Stimulated activated CD4-positive, alpha-beta T cell treated with anti-CD3 and anti-CD28 coated beads, Interleukin-4, amount 100 ng/mL, for 48 hours (primary cell): ENCODE measurements around the gene CDIP1.
A peak's percentile ranks its signal among the peaks of the same experiment; 100 is the strongest.
"Not testable (repeated sequence)": the region's sequence is repeated elsewhere in the genome, so short reads cannot be mapped to it uniquely, and the experiment has no call there.

Experiments used
- DNase-seq, 2 donors: peaks; one replicate each; pipeline ENCODE4 v3.0.0-alpha.2; 2020; ENCODE audit warnings: low read depth in 2 of 2

Gene CDIP1

DNA sequence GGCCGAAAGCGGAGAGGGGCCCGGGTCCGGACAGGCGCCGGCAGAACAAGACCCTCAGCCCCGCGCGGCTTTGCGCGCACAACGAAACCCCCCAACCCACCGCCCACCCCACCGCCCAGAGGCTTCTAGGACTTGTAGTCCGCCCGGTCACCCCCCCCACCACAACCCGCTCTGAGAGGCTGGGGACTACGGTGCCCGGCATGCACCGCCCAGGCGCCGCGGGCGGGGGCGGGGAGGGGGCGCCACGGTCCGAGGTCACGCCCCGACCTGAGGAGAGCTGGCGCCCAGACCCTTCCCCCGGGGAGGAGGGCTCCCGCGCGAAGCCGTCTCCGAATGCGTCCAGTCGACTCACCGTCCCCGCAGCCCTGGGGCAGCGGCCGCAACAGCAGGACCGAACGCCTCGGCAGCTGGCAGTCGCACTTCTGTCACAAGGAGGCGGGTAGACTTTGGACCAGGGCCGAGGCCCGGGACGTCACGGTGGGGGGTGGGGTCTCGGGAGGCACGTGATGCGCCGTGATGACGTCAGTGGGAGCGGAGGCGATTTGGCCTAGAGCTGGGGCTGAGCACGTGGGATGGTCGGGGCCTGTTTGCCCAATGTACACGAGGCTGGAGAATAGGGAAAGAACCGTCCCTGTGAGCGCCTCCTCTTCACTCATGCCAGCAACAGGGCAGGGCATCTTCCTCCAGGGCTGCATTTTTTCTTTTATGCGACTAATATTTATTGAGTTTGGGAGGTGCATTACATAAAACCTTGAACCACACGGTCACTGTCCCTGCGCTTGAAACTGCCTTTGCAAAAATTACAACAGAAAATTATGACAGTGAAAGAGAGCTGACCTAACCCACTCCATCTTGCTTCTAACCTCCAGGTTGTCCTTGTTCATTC lies at the start of gene CDIP1:
Gene CDIP1, minus strand, starts transcription at position 424 of the 886 bp plus-strand sequence. CDS start 24,643 bp downstream, outside the sequence.
- peak; percentile 96 to 99 for DNase-seq

DNA sequence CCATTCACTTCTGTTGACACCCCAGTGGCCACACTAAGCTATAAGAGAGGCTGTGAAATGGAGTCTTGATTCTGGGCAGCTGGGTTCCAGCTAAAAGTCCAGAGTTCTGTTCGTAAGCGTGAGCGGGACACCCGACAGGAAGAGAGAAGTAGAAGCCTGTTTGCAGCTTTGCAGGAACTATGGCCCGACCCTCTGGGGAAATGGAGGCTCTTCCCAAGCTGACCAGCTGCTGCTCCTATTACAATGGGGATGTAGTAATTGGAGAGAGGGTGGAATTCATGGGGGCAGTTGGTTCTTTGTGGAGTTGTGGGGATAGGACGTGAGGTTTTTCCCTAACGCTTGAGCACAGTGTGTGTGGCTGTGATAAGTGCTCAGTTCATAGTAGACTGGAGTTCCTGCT lies 47.7 kb upstream of the CDIP1 start:
- DNase-seq, result no peak

DNA sequence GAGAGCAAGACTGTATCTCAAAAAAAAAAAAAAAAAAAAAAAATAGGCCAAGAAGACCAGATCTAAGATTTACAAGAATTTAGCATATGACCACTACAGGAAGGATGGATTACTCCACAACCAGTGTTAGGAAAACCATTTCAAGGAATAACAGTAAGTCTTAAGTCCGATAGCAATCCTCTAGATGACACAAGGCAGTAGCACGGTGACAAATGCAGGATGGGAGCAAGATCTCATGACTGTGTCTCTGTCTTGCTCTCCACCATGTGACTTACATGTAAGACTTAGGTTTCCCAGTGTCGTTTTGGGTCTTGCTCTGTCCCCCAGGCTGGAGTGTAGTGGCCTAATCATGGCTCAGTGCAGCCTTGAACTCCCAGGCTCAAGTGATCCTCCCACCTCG lies 45.3 kb upstream of the CDIP1 start:
- DNase-seq, result no peak

GRCh38 chr16:4580250-4580649 lies 41.7 kb upstream of the CDIP1 start:
- no peak for DNase-seq

DNA sequence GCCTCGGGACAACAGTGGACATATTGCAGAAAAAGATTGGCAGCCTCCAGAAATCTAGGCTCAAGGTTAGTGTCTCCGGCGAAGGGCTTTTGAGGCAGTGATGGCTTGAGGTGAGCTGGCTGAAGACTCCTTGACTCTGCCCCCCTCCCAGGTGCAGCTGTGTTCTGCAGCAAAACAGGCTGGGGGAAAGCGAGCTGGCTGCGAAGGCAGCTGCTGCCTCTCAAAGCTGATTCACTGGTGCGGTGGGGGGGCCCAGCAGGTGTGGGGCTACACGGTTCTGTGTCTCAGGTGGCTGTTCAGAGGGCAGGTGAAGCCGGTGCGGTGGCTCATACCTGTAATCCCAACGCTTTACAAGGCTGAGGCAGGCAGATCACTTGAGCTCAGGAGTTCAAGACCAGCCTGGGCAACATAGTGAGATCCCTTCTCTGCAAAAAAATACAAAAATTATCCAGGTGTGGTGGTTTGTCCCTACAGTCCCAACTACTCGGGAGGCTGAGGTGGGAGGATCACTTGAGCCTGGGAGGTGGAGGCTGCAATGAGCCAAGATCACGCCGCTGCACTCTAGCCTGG lies 40.5 kb upstream of the CDIP1 start:
- no peak for DNase-seq

DNA sequence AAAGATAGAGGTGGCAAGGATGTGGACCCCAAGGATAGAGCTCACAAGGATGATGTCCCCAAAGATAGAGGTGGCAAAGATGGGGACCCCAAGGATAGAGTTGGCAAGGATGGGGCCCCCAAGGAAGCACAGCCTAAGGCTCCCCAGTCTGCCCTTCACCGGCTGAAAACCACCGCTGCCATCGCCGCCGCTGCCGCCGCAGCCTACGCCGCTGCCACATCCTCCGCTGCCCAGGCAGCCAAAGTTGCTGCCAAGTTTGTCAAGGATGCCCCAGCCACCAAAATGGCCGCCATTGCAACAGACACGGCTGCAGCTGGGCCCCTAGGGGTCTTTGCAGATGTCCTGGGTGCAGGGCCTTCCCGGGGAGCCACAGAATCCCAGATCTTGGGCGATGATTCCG lies 37.4 kb upstream of the CDIP1 start:
- DNase-seq, result no peak

DNA sequence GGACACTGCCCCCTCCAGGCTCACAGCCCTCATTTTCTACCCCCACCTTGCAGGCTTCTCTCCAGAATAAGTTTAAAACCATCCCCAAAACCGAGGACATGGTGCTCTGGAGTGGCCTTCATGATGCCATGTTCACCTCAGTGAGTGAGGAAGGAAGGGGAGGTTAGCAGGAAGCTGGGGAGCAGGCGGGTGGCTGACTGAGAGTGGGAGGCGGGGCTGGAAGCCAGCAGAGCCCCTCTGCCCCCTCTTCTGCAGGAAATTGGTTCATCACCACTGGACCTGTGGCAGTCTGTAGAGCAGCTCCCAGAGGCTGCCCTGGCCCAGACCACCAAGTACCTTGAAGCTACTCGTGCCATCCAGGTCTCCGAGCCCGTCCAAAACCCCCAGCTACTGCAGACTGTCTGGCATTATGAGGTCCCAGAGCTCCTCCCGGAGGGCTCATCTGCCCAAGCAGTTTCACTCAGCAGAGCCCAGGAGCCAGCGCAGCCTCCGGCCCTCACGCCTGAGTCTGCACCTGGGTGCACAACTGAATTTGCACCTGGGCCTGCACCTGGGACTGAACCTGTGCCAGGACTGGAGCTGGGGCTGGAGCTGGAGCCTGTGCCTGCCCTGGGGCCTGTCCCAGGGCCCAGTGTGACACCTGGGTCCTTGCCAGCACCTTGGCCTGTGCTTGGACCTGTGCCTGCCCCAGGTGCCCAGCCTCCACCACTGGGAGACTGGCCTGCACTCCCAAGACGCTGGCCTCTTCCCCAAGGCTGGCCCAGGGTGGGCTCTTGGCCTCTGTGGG lies 36.5 kb upstream of the CDIP1 start:
- no peak for DNase-seq

GRCh38 chr16:4573926-4574325 lies 35.4 kb upstream of the CDIP1 start:
- not testable (repeated sequence) for DNase-seq

DNA sequence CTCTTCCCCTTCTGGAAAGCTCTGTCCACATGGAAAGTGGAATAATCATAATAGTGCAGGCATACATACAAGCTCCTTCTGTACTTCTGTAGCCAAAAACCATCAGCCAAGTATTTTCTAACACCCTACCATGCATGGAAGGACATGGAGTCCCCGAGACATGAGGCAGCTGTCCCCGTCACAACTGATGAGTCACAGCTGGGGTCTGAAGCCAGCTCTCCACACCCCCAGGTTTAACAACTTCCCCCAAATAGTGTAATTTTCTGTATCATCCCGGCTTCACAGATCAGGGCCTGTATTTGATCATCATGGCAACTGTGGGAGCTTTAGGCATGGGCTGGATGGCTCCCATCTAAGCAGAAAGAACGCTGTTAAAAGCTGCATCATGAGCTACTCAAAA lies 34.1 kb upstream of the CDIP1 start:
- no peak for DNase-seq

DNA sequence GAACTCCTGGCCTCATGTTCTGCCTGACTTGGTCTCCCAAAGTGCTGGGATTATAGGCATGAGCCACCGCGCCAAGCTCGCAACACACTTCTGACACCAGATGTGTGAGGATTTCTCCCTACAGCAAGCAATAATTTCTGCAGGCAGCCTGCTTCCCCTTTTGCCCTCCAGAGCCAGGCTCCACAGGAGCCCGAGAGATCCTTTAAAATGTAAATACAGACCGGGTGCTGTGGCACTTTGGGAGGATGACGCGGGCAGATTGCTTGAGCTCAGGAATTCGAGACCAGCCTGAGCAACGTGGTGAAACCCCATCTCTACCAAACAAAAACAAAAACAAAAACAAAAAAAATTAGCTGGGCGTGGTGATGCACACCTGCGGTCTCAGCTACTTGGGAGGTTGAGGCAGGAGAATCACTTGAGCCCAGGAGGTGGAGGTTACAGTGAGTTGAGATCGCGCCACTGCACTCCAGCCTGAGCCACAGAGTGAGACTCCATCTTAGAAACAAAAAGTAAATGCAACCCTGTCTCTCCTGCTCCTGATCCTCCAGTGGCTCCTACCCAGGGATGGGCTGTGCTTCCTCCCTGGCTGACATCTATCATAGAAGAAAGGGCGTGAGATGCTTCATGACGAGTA lies 32.2 kb upstream of the CDIP1 start:
- DNase-seq, result no peak

DNA sequence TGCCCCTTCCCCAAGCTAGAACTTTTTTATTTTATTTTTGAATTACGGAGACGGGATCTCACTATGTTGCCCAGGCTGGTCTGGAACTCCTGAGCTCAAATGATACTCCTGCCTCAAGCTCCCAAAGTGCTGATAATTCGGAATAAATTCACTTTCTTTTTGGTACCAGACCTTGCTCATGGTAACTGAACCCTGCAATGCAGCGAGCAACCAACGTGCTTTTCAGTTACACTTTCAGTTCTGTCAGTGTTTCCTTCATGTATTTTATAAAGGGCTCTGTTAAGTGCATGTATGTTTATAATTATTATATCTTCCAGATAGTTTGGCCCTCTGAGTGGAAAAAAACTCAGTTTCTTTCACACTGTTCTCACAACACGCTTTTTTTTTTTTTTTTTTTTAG lies 31.5 kb upstream of the CDIP1 start:
- no peak for DNase-seq

DNA sequence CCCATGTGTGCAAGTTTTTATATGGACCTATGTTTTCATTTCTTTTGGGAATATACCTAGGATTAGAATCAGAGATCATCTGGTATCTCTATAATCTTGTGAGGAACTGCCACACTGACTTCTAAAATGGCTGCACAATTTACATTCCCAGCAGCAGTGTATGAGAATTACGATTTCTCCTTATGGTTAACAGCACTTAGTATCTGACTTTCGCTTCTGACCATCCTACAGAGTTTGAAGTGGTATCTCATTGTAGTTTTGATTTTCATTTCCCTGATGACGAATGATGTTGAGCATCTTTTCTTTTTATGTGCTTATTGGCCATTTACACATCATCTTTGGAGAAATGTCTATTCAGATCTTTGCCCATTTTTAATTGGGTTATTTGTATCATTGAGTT lies 27.6 kb upstream of the CDIP1 start:
- no peak for DNase-seq

- no peak for DNase-seq
Measured at GRCh38 chr16:4564661-4565267, 26.2 kb upstream of the CDIP1 start.

- no peak for DNase-seq
Measured at GRCh38 chr16:4561596-4561995, 23.0 kb upstream of the CDIP1 start.

DNA sequence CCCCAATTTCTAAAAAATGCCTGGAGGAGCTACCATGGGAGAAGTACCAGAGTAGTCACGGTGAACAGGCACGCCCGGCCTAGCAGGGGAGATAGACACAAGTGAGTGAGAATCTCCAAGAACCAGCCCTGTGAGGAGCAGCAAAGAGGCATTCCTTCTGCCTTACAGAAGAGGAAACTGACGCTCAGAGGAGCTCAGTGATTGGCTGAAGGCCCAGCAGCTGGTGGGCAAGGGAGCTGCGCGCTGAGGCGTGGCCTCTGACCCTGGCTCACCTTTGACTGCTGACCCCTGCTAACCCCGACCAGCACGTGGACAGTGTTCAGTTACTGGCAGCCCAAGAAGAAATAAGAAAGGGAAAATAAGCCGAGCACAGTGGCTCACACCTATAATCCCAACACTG lies 19.4 kb upstream of the CDIP1 start:
- no peak for DNase-seq

DNA sequence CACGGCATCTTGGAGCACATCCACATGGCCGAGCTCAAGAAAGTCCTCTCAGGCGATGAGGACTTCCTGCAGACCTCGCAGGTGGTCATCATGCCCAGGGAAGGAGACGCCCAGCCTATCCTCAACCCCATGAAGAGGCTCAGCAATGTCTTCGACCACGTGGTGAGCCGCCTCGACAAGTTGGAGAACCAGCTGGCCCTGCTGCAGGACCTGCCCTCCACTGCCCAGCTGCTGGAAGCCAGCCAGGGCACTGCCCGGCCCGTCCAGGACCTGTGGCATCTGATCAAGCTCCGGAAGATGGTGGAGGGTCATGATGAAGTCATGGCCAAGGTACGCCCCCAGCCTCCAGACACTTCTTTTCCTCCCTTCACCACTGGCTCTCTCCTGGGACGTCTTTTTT lies 18.0 kb upstream of the CDIP1 start:
- DNase-seq, result no peak

DNA sequence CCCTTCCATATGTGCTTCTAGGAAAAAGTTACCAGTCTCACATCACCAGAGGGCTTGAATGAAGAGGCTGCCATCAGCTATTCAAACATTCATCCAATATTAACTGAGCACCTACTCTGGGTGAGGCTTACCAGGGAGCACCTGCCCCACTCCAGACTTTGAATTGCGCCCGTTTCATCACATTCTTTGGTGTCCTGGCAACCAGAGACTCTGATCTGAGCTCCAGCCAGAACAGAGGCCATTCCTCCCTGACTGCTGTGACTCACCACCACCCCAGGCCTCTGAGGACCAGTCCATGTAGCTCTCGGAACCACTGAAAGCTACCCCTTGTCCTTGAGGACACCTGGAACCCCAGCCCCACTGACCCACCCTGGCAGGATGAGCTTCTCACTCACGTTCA lies 17.5 kb upstream of the CDIP1 start, which contains the start of gene C16orf96:
Gene C16orf96, plus strand, starts transcription at position 229 of the 400 bp plus-strand sequence. Its CDS starts 150 bp downstream, at position 379.
- DNase-seq, result no peak

DNA sequence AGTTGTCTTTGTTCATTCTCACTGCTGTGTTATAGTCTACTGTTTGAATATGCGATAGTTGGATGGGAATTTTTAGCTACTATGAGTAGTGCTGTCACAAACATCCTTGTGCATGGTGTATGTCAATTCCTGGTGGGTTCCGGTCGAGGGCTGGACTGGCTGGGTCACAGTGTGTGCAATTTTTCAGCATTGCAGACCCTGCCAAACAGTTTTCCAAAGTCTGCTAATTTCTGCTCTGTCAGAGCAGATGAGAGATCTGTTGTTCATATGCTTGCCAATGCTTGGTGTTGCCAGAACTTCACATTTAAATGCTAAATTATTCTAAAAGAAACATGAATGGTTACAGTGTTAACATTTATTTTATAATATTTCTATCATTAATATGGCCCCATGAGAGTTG lies 14.0 kb upstream of the CDIP1 start:
- no peak for DNase-seq

DNA sequence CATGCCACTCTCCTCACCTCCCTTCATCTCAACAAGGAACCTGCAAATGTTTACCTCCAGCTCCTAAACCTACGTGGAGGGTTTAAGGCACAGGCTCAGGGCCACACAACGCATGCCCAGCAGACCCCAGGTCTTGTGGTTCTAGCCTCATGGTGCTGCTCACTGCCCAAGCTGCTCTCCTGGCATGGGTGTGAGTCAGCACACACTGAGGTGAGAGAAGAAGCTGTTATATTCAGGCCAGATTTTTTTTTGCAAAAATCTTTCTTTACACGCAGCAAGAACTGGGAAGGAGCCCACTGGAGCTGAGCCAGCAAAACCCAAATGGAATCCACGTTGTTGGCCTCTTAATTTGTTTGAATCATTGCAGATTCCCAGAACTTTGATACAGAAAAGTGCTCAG lies 12.0 kb upstream of the CDIP1 start:
- no peak for DNase-seq

DNA sequence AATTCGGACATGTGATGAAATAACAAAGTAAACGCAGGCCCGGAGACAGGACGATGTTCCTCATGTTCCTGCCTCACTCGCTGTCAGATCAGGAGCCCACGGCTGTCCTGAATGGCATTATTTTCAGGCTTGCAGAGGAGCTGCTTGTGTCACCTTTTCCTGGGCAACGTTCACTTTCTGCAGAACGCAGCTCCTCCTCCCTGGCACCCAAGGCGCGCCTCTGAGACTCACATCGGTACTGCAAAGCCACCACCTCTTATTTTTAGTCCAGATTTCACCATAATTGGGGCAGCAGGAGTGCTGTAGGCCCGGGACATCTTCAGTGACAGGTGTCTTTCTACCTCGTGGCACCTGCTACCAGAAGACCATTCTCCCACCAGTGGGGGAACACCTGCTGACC lies 9.6 kb upstream of the CDIP1 start:
- DNase-seq, result no peak

GRCh38 chr16:4544473-4544872 lies 5.9 kb upstream of the CDIP1 start:
- no peak for DNase-seq
